Raji (cell line): ENCODE measurements around the gene ANKRD1.

ENCODE experiments used
- POLR2A ChIP-seq: IDR thresholded peaks from 2 replicates; pipeline ENCODE4 v1.6.1; 2011; ENCODE audit warnings: low read depth, low read length, control low read depth; ENCODE audit not compliant: insufficient read depth

Gene ANKRD1

GRCh38 chr10:90920986-90921666, at the start of gene ANKRD1:
ANKRD1 (minus strand) TSS chr10:90921087; CDS start chr10:90921027, 60 bp downstream.
- no peak for TF ChIP-seq POLR2A

DNA sequence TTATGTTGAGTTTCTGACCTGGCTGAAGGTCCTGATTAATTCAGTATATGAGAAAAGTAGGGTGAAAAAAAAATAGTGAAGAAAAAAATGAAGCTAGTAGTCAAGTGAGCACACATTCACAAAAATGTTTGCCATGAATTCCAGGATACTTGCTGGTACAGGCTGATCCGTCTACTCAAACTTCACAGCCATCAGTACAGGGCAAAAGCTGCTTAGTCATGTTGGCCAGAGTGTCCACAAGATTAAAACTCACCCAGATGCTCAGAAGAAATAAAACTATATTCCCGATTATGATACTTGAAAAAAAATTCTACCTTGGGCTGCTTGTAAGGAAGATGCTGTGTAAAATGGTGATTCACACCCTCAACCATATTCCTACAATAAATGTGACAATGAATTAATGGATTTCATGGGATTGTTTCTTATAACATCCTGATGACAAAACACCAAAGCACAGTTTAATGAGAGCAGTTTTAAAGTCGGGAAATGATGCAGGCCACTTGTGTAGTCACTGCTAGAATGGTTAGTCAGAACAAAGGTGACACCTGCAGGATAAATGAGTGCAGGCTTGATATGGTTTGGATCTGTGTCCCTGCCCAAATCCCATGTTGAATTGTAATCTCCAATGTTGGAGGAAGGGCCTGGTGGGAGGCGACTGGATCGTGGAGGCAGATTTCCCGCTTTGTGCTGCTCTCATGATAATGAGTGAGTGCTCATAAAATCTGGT, 49.2 kb upstream of the ANKRD1 start:
- no peak for TF ChIP-seq POLR2A

DNA sequence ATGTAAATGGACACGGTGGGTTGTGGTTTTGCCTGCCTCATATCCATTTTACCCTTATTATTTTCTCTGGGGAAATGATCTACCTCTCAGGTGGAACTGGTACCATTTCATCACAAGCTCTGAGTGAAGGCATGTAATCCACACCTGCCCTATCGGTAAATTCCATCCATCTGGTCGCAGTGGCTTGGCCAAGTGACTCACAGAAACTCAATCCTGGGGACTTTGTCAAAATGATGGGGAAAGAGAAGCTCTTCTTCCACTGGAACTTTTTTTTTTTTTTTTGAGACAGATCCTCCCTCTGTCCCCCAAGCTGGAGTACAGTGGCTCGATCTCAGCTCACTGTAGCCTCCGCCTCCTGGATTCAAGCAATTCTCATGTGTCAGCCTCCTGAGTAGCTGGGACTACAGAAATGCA, 48.2 kb upstream of the ANKRD1 start:
- no peak for TF ChIP-seq POLR2A

DNA sequence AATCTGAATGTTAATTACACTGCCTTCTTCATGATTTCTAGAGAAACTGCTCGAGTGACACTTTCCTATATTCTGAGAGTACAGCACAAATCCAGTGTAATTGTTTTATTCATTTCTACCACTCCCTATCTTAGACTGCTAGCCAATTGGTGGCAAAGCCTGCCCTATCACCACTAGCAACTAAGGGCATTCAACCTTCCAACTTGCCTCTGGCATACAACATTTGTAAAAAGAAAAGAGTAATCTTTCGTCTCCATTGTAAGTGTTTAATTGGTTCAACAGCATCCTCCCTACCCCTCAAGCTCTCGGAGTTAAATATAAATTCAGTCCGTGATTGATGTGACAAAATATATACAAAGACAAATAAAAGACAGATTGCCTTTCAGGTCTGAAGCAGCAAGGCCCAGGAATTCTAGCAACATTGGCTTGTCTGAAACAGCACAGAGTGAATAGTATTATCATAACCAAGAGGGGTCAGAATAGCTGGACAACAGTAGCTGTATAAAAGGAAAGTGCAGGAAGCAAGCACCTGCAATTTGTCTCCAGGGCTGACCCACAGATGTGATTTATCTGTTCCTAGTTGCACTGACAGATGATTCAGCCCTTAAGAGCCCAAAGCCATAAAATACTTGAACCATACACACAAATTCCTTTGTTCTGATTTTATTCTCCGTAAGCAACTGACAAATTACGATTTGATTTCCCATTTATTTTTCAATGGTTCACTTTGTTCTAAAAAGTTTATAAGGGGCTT, 47.6 kb upstream of the ANKRD1 start:
- no peak for TF ChIP-seq POLR2A

DNA sequence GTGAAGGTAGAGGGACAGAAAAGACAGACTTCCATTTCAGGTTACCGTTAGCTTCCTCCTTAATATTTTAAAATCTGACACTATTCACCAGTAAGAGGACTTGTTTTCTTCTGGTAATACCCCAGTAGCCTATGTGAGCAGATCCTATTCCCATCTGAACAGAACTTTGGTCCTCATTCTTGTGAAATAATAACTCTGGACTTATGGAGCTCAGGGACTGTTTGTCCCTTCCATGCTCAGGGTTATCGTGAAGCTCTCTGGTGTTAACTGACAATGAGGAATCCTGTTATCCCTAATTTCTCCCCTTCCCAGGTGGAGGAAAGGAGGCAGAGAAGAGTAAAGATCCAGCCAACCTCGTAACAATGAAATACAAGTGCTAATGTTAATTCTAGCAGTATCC, 47.0 kb upstream of the ANKRD1 start:
- TF ChIP-seq POLR2A, result no peak

DNA sequence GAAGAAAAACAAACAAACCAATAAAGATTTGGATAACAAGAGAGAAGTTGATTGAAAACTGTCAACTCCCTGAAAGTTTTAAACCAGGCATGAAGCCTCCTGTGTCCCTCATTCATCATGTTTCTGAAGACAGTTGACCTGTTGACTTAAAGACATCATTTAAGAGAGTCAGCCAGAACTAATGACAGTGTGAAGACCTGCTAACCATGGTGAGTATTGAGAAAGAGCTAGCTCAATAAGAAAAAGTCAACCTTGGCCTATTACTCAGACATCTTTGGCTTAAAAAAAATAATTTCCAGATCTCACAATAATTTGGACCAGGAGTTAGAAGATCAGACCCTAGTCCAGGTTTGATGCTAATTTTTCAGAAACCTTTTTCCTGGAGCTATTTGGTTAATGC, 45.3 kb upstream of the ANKRD1 start:
- no peak for TF ChIP-seq POLR2A

GRCh38 chr10:90965720-90966119, 44.8 kb upstream of the ANKRD1 start:
- TF ChIP-seq POLR2A, result no peak

DNA sequence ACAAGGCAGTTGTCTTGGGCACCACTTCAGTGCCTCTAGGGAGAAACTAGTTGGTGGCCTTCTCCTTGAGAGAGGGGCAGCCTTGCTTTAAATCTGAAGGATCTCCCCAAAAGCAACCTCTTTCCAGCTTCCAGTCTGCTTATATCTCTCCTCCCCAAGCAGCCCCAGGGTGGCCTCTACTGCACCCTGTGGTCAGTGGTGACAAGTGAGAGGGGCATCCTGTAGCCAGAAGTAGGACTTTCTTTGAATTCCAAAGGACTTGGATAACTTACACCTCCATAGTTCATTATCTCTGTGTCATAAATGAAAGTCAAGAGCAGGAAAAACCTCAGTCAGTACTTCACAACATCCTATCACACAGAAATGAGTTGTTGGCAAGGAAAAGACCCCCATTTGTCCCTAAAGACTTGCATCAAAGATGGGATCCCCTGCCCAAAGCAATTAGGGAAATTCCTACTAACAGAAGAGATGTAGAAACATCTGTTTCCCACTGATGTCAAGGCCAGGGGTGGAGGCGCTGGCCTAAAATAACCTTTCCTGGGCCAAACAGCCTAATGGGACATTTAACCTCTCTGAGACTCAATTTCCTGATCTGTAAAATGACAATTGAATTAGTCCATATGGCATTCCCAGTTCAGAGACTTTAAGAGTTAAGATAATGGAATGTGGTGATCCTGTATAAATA, 44.0 kb upstream of the ANKRD1 start:
- TF ChIP-seq POLR2A, result no peak

DNA sequence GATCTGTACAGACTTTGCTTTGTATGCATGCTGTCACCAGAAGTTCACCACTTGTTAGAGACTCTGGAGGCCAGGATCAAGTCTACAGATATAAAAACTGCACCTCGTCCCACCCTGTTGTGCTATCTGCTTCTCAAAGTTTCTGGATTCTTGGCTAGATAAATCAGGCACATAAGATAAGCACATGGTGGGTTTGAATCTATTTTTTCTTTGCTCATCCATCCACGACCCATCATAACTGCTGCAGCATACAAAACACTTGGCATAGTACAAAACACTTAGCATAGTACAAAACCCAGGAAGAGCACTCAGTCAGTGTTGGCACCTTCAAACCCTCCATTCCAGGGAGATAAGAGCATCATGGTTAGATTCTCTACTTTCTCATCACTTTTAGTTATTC, 42.4 kb upstream of the ANKRD1 start:
- no peak for TF ChIP-seq POLR2A

GRCh38 chr10:90960355-90960814, 39.5 kb upstream of the ANKRD1 start:
- TF ChIP-seq POLR2A, result no peak

- TF ChIP-seq POLR2A, result no peak
Observed at GRCh38 chr10:90959826-90960225, 38.9 kb upstream of the ANKRD1 start.

DNA sequence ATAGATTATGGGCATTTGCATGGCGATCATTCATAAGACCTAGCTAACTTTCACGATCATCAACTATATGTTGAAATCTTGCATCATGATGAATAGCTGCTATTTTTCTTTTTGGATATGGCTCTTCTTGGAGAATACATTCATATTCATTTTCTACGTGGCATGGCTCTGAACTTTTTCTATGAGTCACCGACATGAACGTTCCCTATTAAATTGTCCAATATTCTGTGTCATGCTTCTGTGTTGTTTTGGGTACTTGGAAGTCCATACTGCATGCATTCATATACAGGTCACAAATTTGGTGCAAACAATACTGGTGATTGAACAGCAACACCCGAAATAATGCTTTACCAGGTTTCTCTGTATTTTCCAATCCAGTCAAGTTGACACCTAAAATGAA, 37.9 kb upstream of the ANKRD1 start:
- no peak for TF ChIP-seq POLR2A

DNA sequence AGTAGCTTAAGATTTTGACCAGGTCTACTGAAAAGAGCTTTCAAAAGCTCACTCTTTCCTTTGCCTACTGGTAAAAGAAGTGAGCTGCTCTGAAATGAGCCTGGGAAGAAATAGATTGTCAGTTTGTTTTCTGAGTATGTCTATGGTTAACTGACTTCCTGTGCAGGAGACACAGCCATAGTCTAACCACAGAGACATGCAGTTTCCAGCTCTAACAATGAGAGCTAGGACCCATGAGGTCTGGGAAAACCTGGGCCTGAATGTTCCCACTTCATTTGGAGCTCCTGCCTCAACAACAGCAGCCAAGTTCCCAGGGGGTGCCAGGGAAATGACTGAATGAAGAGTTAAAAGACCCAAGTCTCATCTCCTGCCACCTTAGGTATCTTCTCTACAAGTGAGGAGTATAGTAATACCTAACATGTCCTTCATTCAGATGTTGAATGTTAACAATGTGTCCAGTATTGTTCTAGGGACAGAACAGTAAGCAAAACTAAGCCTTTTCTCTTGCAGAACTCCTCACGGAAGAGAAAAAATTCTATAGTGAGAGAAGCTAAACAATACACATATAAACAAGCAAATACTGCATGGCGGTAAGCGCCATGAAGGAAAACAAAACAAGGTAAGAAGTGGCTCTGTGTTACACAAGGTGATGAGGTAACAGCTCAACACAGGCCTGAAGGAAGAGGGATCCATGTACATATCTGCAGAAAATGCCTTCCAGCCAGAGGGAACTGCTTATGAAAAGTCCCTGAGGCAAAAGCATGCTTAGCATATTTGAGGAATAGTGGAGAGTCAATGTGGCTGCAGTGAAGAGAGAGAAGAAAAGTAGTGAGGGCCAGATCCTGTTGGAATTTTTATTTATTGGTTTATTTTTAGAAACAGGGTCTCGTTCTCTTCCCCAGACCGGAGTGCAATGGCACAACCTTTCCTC, 26.4 kb upstream of the ANKRD1 start:
- TF ChIP-seq POLR2A, result no peak

DNA sequence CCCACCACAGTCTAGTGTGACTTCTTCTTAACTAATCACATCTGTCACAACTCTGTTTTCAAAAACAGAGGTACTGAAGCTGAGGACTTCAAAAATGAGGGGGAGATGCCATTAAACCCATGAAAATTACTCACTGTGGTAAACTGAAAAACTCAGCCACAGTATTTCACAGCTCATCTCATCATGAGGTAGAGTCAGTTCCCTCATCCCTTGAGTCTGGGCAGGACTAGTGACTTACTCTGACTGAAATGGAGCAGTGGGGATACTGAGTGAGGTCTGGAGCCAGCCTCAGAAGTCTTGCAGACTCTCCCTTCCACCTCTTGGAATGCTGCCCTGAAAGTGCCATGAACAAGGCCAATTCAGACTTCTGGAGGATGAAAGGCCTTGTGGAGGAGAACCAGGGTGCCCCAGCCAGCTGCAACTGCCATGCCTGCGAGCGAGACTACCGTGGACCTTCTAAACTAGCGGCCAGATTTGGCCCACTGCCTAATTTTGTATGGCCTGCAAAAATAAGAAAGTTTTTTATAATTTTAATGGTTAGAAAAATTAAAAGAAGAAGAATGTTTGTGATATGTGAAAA, 24.7 kb upstream of the ANKRD1 start:
- no peak for TF ChIP-seq POLR2A
